ENCODE data around the gene ENOX1. TPM values are rescaled to one million over a fixed set of nuclear protein-coding genes. Genes with fewer than 3 reads are reported as not detected.

ENOX1 gene
- total RNA-seq, 2 donors from 2014 or later = 0.33 TPM; not detected in 1

- no peaks in the 10 kb centered on the region for H3K27me3 ChIP-seq (ENCODE audit: control insufficient read depth, insufficient read depth, low read length, poor library complexity, severe bottlenecking)
- H3K9ac ChIP-seq (ENCODE audit: extremely low read depth, low read length, poor library complexity, severe bottlenecking) = no peak overlapping the region
- WGBS, 2 experiments (ENCODE audit: insufficient coverage in 1 of 2, insufficient read length in 1 of 2) = 78 to 79% methylated on average over 1 to 2 of the region's 2 CpGs
- Mint-ChIP-seq H3K27ac (no peak overlapping the region), H3K27me3 (ENCODE audit: insufficient read depth) (peaks cover 1% of the 10 kb centered on the region), H3K4me1 (peaks cover 14% of the 10 kb centered on the region), H3K36me3 (ENCODE audit: low read depth) (no peaks in the 10 kb centered on the region), H3K9me3 (no peaks in the 10 kb centered on the region), H3K4me3 (no peak overlapping the region)
- H3K27ac ChIP-seq (ENCODE audit: low read depth, low read length) = no peak overlapping the region
- no peaks in the 10 kb centered on the region for H3K36me3 ChIP-seq (ENCODE audit: control insufficient read depth, insufficient read depth, low read length)
- DNase-seq = no peak
- H3K4me3 ChIP-seq (ENCODE audit: low read length) = no peak overlapping the region
- peaks cover 4% of the 10 kb centered on the region for H3K4me1 ChIP-seq (ENCODE audit: control insufficient read depth, insufficient read depth, low read length)
- H3K9me3 ChIP-seq (ENCODE audit: control insufficient read depth, low read length) = no peaks in the 10 kb centered on the region
- no peak for TF ChIP-seq CTCF (conservative IDR thresholded peaks at IDR 0.05)
These were observed 341.1 kb downstream of the ENOX1 start for GRCh38 chr13:43445668-43446067.

DNA sequence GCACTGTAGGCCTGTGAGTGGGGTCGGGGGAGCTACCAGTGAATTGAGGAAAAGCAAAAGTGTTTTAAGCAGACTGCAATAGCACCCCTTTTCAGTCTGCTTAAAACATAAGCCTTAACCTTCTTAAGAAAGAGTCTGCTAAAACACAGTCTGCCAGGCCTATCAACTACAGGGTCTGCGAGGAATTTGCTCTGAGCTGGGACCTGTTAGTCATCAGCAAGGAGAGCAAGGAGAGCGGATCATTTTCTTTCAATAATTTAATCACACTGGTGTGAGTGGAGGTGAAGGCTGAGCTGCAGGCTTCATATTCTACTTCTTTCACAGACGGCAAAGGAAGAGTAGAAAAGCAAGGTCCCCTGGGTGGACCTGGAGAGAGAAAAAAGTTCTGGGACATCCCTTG is 342.7 kb downstream of the ENOX1 start:
- H3K27ac Mint-ChIP-seq = no peak overlapping the region
- 98% methylated on average over 4 of the region's 4 CpGs; no CpG with 5 or more reads in 1 of the 2 experiments for WGBS, 2 experiments (ENCODE audit: insufficient coverage in 1 of 2, insufficient read length in 1 of 2)
- H3K4me3 Mint-ChIP-seq = no peak overlapping the region
- Histone ChIP-seq H3K36me3 (ENCODE audit: control insufficient read depth, insufficient read depth, low read length) (no peaks in the 10 kb centered on the region), H3K4me1 (ENCODE audit: control insufficient read depth, insufficient read depth, low read length) (peaks cover 4% of the 10 kb centered on the region), H3K27me3 (ENCODE audit: control insufficient read depth, insufficient read depth, low read length, poor library complexity, severe bottlenecking) (no peaks in the 10 kb centered on the region), H3K9ac (ENCODE audit: extremely low read depth, low read length, poor library complexity, severe bottlenecking) (no peak overlapping the region), H3K27ac (ENCODE audit: low read depth, low read length) (no peak overlapping the region), H3K9me3 (ENCODE audit: control insufficient read depth, low read length) (no peaks in the 10 kb centered on the region), H3K4me3 (ENCODE audit: low read length) (no peak overlapping the region)
- no peaks in the 10 kb centered on the region for H3K9me3 Mint-ChIP-seq
- H3K36me3 Mint-ChIP-seq (ENCODE audit: low read depth) = no peaks in the 10 kb centered on the region
- peaks cover 1% of the 10 kb centered on the region for H3K27me3 Mint-ChIP-seq (ENCODE audit: insufficient read depth)
- no peak for DNase-seq
- no peak for TF ChIP-seq CTCF (conservative IDR thresholded peaks at IDR 0.05)
- peaks cover 14% of the 10 kb centered on the region for H3K4me1 Mint-ChIP-seq

GRCh38 chr13:43441899-43442499 is 344.8 kb downstream of the ENOX1 start:
- Mint-ChIP-seq H3K9me3 (no peaks in the 10 kb centered on the region), H3K4me3 (no peak overlapping the region), H3K27ac (no peak overlapping the region), H3K27me3 (ENCODE audit: insufficient read depth) (no peaks in the 10 kb centered on the region), H3K36me3 (ENCODE audit: low read depth) (no peaks in the 10 kb centered on the region), H3K4me1 (peaks cover 14% of the 10 kb centered on the region)
- Histone ChIP-seq H3K27me3 (ENCODE audit: control insufficient read depth, insufficient read depth, low read length, poor library complexity, severe bottlenecking) (peaks cover 6% of the 10 kb centered on the region), H3K4me3 (ENCODE audit: low read length) (no peak overlapping the region), H3K9me3 (ENCODE audit: control insufficient read depth, low read length) (no peaks in the 10 kb centered on the region), H3K27ac (ENCODE audit: low read depth, low read length) (no peak overlapping the region), H3K4me1 (ENCODE audit: control insufficient read depth, insufficient read depth, low read length) (peaks cover 4% of the 10 kb centered on the region), H3K36me3 (ENCODE audit: control insufficient read depth, insufficient read depth, low read length) (no peaks in the 10 kb centered on the region), H3K9ac (ENCODE audit: extremely low read depth, low read length, poor library complexity, severe bottlenecking) (no peak overlapping the region)
- no peak for TF ChIP-seq CTCF (conservative IDR thresholded peaks at IDR 0.05)
- DNase-seq = no peak
- 89 to 92% methylated on average over 7 to 8 of the region's 8 CpGs for WGBS, 2 experiments (ENCODE audit: insufficient coverage in 1 of 2, insufficient read length in 1 of 2)

Measured in endodermal cell (in vitro differentiated cells).